ENCODE data around the gene RNF227.

GRCh38 chr17:7912927-7913524 lies 3.1 kb downstream of the RNF227 start:
- TF ChIP-seq CTCF (IDR thresholded peaks at IDR 0.05; ENCODE audit: low read depth, low read length) = peak; percentile 61
- TF ChIP-seq POLR2A (IDR thresholded peaks at IDR 0.05; ENCODE audit: extremely low read depth, insufficient read length) = no peak
- TF ChIP-seq MYC (IDR thresholded peaks at IDR 0.05; ENCODE audit: low read depth, low read length) = no peak

Measured in NB4 (cell line).